PFSK-1 (cell line): ENCODE results near the gene CRYGC.

Experiments
- FOXP2 ChIP-seq: optimal IDR thresholded peaks from 2 replicates; pipeline ENCODE3; 2011; ENCODE audit warnings: borderline replicate concordance, control low read depth, inconsistent platforms; ENCODE audit not compliant: insufficient read depth; ENCODE audit errors: extremely low read length, extremely low read depth
- POLR2AphosphoS5 ChIP-seq: IDR thresholded peaks from 2 replicates; pipeline ENCODE4 v1.6.1; 2012; ENCODE audit warnings: low read depth, mild to moderate bottlenecking, control low read depth, low read length, moderate library complexity
- SIN3A ChIP-seq: IDR thresholded peaks from 2 replicates; pipeline ENCODE4 v1.6.1; 2012; ENCODE audit warnings: mild to moderate bottlenecking, low read length, moderate library complexity, borderline replicate concordance; ENCODE audit not compliant: insufficient read depth
- TAF1 ChIP-seq: IDR thresholded peaks from 2 replicates; pipeline ENCODE4 v1.6.1; 2012; ENCODE audit warnings: low read length, control low read depth, borderline replicate concordance; ENCODE audit not compliant: insufficient read depth
- TF ChIP-seq, protein P1 (sequence below), 2 experiments: IDR thresholded peaks; 2 replicates each; pipeline versions ENCODE4 v1.6.1 to v1.8.0; 2011 to 2012; ENCODE audit warnings: low read depth in 2 of 2, low read length in 2 of 2, control low read depth in 1 of 2, inconsistent platforms in 1 of 2, mild to moderate bottlenecking in 1 of 2, moderate library complexity in 1 of 2; ENCODE audit not compliant: insufficient read depth in 1 of 2

CRYGC gene

DNA sequence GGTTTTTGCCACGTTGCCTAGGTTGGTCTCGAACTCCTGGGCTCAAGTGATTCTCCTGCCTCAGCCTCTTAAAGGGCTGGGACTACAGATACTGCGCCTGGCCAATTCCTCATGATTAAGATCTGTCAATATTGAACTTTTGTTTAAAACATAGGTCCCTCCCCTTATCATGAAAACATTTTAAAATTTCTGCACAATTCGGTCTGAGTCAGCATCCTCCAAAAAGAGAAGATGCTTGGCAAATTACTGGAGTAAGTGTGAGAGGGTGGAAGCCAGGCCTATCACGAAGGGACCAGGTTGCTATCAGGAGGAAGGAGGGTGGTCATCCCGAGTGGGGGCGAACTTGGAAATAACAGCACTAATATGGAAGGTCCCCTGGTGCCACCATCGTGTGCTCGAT, 44.5 kb upstream of the CRYGC start:
- TF ChIP-seq TAF1 (no peak), POLR2AphosphoS5 (no peak), SIN3A (no peak), FOXP2 (no peak)
- TF ChIP-seq, protein P1, sequence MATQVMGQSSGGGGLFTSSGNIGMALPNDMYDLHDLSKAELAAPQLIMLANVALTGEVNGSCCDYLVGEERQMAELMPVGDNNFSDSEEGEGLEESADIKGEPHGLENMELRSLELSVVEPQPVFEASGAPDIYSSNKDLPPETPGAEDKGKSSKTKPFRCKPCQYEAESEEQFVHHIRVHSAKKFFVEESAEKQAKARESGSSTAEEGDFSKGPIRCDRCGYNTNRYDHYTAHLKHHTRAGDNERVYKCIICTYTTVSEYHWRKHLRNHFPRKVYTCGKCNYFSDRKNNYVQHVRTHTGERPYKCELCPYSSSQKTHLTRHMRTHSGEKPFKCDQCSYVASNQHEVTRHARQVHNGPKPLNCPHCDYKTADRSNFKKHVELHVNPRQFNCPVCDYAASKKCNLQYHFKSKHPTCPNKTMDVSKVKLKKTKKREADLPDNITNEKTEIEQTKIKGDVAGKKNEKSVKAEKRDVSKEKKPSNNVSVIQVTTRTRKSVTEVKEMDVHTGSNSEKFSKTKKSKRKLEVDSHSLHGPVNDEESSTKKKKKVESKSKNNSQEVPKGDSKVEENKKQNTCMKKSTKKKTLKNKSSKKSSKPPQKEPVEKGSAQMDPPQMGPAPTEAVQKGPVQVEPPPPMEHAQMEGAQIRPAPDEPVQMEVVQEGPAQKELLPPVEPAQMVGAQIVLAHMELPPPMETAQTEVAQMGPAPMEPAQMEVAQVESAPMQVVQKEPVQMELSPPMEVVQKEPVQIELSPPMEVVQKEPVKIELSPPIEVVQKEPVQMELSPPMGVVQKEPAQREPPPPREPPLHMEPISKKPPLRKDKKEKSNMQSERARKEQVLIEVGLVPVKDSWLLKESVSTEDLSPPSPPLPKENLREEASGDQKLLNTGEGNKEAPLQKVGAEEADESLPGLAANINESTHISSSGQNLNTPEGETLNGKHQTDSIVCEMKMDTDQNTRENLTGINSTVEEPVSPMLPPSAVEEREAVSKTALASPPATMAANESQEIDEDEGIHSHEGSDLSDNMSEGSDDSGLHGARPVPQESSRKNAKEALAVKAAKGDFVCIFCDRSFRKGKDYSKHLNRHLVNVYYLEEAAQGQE (IDR thresholded peaks at IDR 0.05; ENCODE audit: insufficient read depth in 1 of 2, low read depth in 2 of 2, low read length in 2 of 2), result no peak

DNA sequence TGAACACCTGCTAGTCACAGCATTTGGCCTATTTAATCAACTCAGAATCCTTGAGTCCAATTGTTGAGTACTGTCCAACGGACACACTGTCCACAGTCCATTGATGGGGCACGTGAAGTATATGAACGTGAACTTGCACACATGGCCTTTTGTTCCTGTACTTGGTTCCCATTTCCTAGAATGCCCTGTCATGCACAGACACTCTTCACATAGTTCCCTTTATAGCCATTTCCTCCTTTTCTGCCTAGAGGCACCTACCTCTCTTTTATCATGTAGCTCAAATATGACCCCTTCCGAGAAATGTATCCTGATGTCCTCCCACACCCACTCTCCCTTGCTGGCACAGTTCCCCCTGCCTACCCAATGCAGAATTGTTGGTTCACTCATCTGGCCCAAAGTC, 42.5 kb upstream of the CRYGC start:
- TF ChIP-seq TAF1 (no peak), POLR2AphosphoS5 (no peak), SIN3A (no peak), FOXP2 (no peak)
- TF ChIP-seq, protein P1 (IDR thresholded peaks at IDR 0.05; ENCODE audit: insufficient read depth in 1 of 2, low read depth in 2 of 2, low read length in 2 of 2), result no peak

DNA sequence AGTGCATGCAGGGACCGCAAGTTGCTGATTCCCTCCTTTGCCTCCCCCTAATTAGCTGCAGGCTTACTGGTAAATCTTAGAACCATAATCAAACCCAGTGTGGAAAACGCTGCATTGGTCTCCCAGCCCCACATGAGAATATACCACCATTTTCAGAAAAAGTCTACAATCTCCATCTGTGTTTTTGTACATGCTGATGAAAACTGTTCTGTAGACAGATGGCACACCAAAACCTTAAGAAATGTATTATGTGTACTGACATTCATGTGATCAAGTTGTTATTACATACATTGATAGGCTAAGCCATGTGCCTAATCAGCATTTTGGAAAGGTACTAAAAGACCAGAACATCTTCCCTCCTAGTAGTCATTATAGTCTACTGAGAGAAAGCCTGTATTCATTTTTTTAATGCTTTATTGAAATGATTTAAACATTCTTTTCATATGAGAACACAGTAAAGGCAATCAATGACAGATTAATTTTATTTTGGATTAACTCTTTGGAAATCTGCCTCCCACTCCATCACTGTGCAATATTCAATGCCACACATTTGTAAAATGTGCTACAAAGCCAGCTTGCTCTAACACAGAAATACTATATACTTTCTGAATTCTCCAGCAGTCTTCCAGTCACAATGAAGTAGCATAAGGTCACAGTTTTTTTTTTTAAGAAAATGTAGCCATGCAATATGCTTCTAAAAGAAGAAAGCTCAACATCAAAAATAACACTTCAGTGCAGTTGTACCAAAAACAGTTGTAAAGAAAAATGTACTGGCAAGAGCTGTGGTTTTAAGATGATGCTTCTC, 35.5 kb upstream of the CRYGC start:
- TF ChIP-seq FOXP2 (no peak), TAF1 (no peak), POLR2AphosphoS5 (no peak), SIN3A (no peak)
- TF ChIP-seq, protein P1 (IDR thresholded peaks at IDR 0.05; ENCODE audit: insufficient read depth in 1 of 2, low read depth in 2 of 2, low read length in 2 of 2), result no peak

DNA sequence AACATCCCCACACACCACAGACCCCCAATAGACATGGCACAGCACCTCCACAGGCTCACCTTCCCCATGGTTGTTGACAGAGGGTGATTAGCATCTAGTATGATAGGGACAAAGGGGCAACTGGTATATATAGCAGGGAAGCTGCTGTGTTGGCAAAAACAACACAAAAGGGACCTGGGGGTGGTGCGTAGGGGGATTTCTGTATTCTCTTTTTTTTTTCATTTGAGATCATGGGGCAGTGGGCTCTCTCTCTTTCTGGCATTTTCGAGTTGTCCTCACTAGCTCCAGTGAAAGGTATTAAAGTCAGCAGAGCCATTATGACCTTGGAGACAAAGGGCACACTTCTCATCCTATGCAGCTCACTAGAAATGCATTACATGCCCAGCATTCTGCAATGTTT, 33.9 kb upstream of the CRYGC start, which contains the start of gene CRYGA:
TSS of gene CRYGA (minus strand) at position 101 of the 400 bp plus-strand sequence. CDS start at position 68, 33 bp downstream.
- no peak for TF ChIP-seq TAF1
- no peak for TF ChIP-seq SIN3A
- no peak for TF ChIP-seq POLR2AphosphoS5
- TF ChIP-seq, protein P1 (IDR thresholded peaks at IDR 0.05; ENCODE audit: insufficient read depth in 1 of 2, low read depth in 2 of 2, low read length in 2 of 2), result no peak
- TF ChIP-seq FOXP2, result no peak
